Left lung (tissue), 10 donors: ENCODE measurements around the gene RASA3. TPM values are rescaled to one million over a fixed set of nuclear protein-coding genes. Genes with fewer than 3 reads are reported as not detected.
"Not testable (repeated sequence)": the region's sequence is repeated elsewhere in the genome, so short reads cannot be mapped to it uniquely, and the experiment has no call there.

Source experiments
- ATAC-seq: fragments of 200-7000 bp; cut with Tn5 transposase; one replicate; pipeline ENCODE4 v1.9.1; 2020; ENCODE audit warnings: moderate library complexity
- DNase-seq, 4 donors: peaks; one replicate each; pipeline ENCODE4 v3.0.0-alpha.2; 2013 to 2020
- H3K27ac ChIP-seq, 2 donors: fragments of 200-600 bp; sonication (generic) in 1 of 2; one replicate each; pipeline versions ENCODE4 v1.5.0 to v1.8.0; 2020 to 2021
- H3K27me3 ChIP-seq, 2 donors: fragments of 200-600 bp; sonication (generic) in 1 of 2; one replicate each; pipeline versions ENCODE4 v1.5.0 to v1.8.0; 2020 to 2021
- H3K36me3 ChIP-seq, 2 donors: fragments of 200-600 bp; sonication (generic) in 1 of 2; one replicate each; pipeline versions ENCODE4 v1.5.0 to v1.8.0; 2020 to 2021
- H3K4me1 ChIP-seq, 2 donors: fragments of 200-600 bp; one replicate each; pipeline ENCODE4 v1.8.0; 2021
- H3K4me3 ChIP-seq, 2 donors: fragments of 200-600 bp; sonication (generic) in 1 of 2; one replicate each; pipeline versions ENCODE4 v1.5.0 to v1.8.0; 2020 to 2021; ENCODE audit warnings: mild to moderate bottlenecking in 1 of 2
- H3K9me3 ChIP-seq, 2 donors: fragments of 200-600 bp; sonication (generic) in 1 of 2; one replicate each; pipeline versions ENCODE4 v1.5.0 to v1.8.0; 2020 to 2021
- CTCF ChIP-seq, 2 donors: fragments of 200-600 bp; sonication (generic) in 1 of 2; IDR thresholded peaks; one replicate each; pipeline versions ENCODE4 v1.5.0 to v1.8.0; 2021; ENCODE audit warnings: antibody characterized with exemption in 2 of 2
- intact Hi-C, 2 donors: fragments of 100-400 bp; cut with DNase I; formaldehyde crosslinking; loops; one replicate each; pipeline versions ENCODE4 v1.11.2 to v1.14.2; 2022
- polyA plus RNA-seq, 6 donors: library from polyadenylated mRNA; unstranded; fragments of 120-200 nt; gene quantifications; one replicate each; pipeline ENCODE4 v1.2.1, GENCODE V29; 2013; ENCODE audit not compliant: insufficient read length in 6 of 6
- total RNA-seq, 2 donors: library from RNA; stranded (reverse); fragmentation: NEBNext Ultra II Directional; extraction: Animal tissue kit (Norgen Biotek cat#: 25700); gene quantifications; one replicate each; pipeline ENCODE4 v1.2.1, GENCODE V29; 2021
- donor health status: DM: no; HTN: yes; CAD: no.
- donor health status: DM: no; HTN: no; CAD: no.

RASA3 gene
- total and polyA plus RNA-seq, 8 donors = 11.4 to 22.2 (median 12.7) TPM

- Histone ChIP-seq H3K9me3 (no peaks in the 10 kb centered on the region), H3K27me3 (peaks cover 0 to 26% of the 10 kb centered on the region in 2 donors), H3K27ac (peak overlapping the region in 1 of 2 donors; percentile 53), H3K4me1 (peaks cover 16 to 25% of the 10 kb centered on the region in 2 donors), H3K36me3 (no peaks in the 10 kb centered on the region), H3K4me3 (peak overlapping the region in 1 of 2 donors; percentile 22)
- DNase-seq (peak in 3 of 4 donors; percentile 58 to 92 (median 82)), ATAC-seq (peak; percentile 86)
- TF ChIP-seq CTCF (IDR thresholded peaks at IDR 0.05) = no peak
- intact Hi-C loops = no loop called here
Observed at GRCh38 chr13:114161644-114162532, 29.5 kb upstream of the RASA3 start.

GRCh38 chr13:114161028-114161556 is 28.7 kb upstream of the RASA3 start:
- TF ChIP-seq CTCF (IDR thresholded peaks at IDR 0.05) = no peak
- DNase-seq (peak in 1 of 4 donors; percentile 62), ATAC-seq (no peak)
- intact Hi-C loops = no loop called here
- Histone ChIP-seq H3K4me1 (peaks cover 9 to 20% of the 10 kb centered on the region in 2 donors), H3K27me3 (peaks cover 0 to 18% of the 10 kb centered on the region in 2 donors), H3K36me3 (no peaks in the 10 kb centered on the region), H3K4me3 (no peak overlapping the region), H3K9me3 (no peaks in the 10 kb centered on the region), H3K27ac (no peak overlapping the region)

- H3K4me1 ChIP-seq = peaks cover 9 to 20% of the 10 kb centered on the region in 2 donors
- H3K27ac ChIP-seq, H3K4me3 ChIP-seq, H3K36me3 ChIP-seq, ATAC-seq, intact Hi-C loops, DNase-seq, H3K9me3 ChIP-seq: not testable (repeated sequence)
- H3K27me3 ChIP-seq = peaks cover 0 to 18% of the 10 kb centered on the region in 2 donors
Observed at GRCh38 chr13:114158869-114159666, 26.6 kb upstream of the RASA3 start.

- H3K9me3 ChIP-seq = no peaks in the 10 kb centered on the region
- H3K4me1 ChIP-seq = peaks cover 9 to 20% of the 10 kb centered on the region in 2 donors
- TF ChIP-seq CTCF (IDR thresholded peaks at IDR 0.05) = no peak
- no peaks in the 10 kb centered on the region for H3K36me3 ChIP-seq
- H3K27me3 ChIP-seq = peaks cover 0 to 13% of the 10 kb centered on the region in 2 donors
- H3K27ac ChIP-seq = no peak overlapping the region
- no peak for ATAC-seq
- intact Hi-C loops = no loop called here
- no peak for DNase-seq
- no peak overlapping the region for H3K4me3 ChIP-seq
Observed at GRCh38 chr13:114157869-114158495, 25.6 kb upstream of the RASA3 start.
